ENCODE measurements around the gene SIK1.

Gene SIK1

GRCh38 chr21:43365611-43366426 lies 61.1 kb downstream of the SIK1 start:
- no peak for TF ChIP-seq CTCF (IDR thresholded peaks at IDR 0.05; ENCODE audit: insufficient read depth, missing control alignments)
- no peak for DNase-seq (ENCODE audit: insufficient read length, low spot score)
- no peak for FAIRE-seq

- FAIRE-seq = no peak
- DNase-seq (ENCODE audit: insufficient read length, low spot score) = no peak
- no peak for TF ChIP-seq CTCF (IDR thresholded peaks at IDR 0.05; ENCODE audit: insufficient read depth, missing control alignments)
Observed at GRCh38 chr21:43364851-43365424, 62.0 kb downstream of the SIK1 start.

All from D721Med (cell line).